Endodermal cell (in vitro differentiated cells): ENCODE data around the gene SLC2A6. TPM values are rescaled to one million over a fixed set of nuclear protein-coding genes. Genes with fewer than 3 reads are reported as not detected.

Source experiments
- DNase-seq: peaks from one replicate; pipeline ENCODE4 v3.0.0-alpha.2; 2017
- H3K27ac ChIP-seq: 2 replicates; pipeline ENCODE4 v1.5.1; 2013; ENCODE audit warnings: mild to moderate bottlenecking, low read depth, low read length, moderate library complexity
- H3K27me3 ChIP-seq: 2 replicates; pipeline ENCODE4 v1.6.1; 2013; ENCODE audit warnings: mild to moderate bottlenecking, low read length, moderate library complexity; ENCODE audit not compliant: insufficient read depth, control insufficient read depth, poor library complexity, severe bottlenecking
- H3K36me3 ChIP-seq: 2 replicates; pipeline ENCODE4 v1.7.0; 2013; ENCODE audit warnings: mild to moderate bottlenecking, low read length, moderate library complexity; ENCODE audit not compliant: control insufficient read depth, insufficient read depth
- H3K4me1 ChIP-seq: one replicate; pipeline ENCODE4 v1.7.0; 2013; ENCODE audit warnings: low read length; ENCODE audit not compliant: control insufficient read depth, insufficient read depth
- H3K4me3 ChIP-seq: 2 replicates; pipeline ENCODE4 v1.5.1; 2013; ENCODE audit warnings: mild to moderate bottlenecking, low read length, moderate library complexity
- H3K9ac ChIP-seq: 2 replicates; pipeline ENCODE4 v1.6.1; 2013; ENCODE audit warnings: mild to moderate bottlenecking, low read length, moderate library complexity; ENCODE audit not compliant: poor library complexity, severe bottlenecking; ENCODE audit errors: extremely low read depth
- H3K9me3 ChIP-seq: 2 replicates; pipeline ENCODE4 v1.6.1; 2013; ENCODE audit warnings: mild to moderate bottlenecking, low read length, moderate library complexity; ENCODE audit not compliant: control insufficient read depth
- H3K27ac Mint-ChIP-seq: 2 replicates; pipeline ENCODE4 v1.8.0; 2020; ENCODE audit warnings: mixed read lengths
- H3K27me3 Mint-ChIP-seq: 2 replicates; pipeline ENCODE4 v1.8.0; 2021; ENCODE audit warnings: mild to moderate bottlenecking, mixed read lengths; ENCODE audit not compliant: insufficient read depth
- H3K36me3 Mint-ChIP-seq: 2 replicates; pipeline ENCODE4 v1.8.0; 2020; ENCODE audit warnings: low read depth, mixed read lengths
- H3K4me1 Mint-ChIP-seq: 2 replicates; pipeline ENCODE4 v1.8.0; 2020; ENCODE audit warnings: mixed read lengths
- H3K4me3 Mint-ChIP-seq: 2 replicates; pipeline ENCODE4 v1.8.0; 2020; ENCODE audit warnings: mild to moderate bottlenecking, moderate library complexity, mixed read lengths
- H3K9me3 Mint-ChIP-seq: 2 replicates; pipeline ENCODE4 v1.8.0; 2020; ENCODE audit warnings: mild to moderate bottlenecking, mixed read lengths
- WGBS, 2 experiments: methylation state at CpG; one replicate each; pipeline versions ENCODE4 v1.1.5 to v1.1.7; 2013; ENCODE audit warnings: missing lambda C conversion rate in 2 of 2, mixed read lengths in 1 of 2; ENCODE audit not compliant: insufficient coverage in 1 of 2, insufficient read length in 1 of 2; 5-methylcytosine and 5-hydroxymethylcytosine counted together
- total RNA-seq, 2 donors: library from RNA; stranded (reverse); fragmentation: NEBNext Ultra II Directional in 1 of 2; extraction: Animal tissue kit (Norgen Biotek cat#: 25700) in 1 of 2; gene quantifications; 2 replicates in 1 of 2; 3 replicates in 1 of 2; pipeline ENCODE4 v1.2.1, GENCODE V29; 2021
- TF ChIP-seq, protein P1 (sequence below): fragments of 200-600 bp; sonication (generic); conservative IDR thresholded peaks from 2 replicates; pipeline ENCODE4 v1.5.0; 2021; ENCODE audit warnings: antibody characterized with exemption, mild to moderate bottlenecking

Gene SLC2A6
- total RNA-seq, 2 donors from 2014 or later = 11.6 to 17.7 TPM

GRCh38 chr9:133430244-133430643 is 48.7 kb downstream of the SLC2A6 start:
- Histone ChIP-seq H3K4me1 (no peaks in the 10 kb centered on the region), H3K36me3 (no peaks in the 10 kb centered on the region), H3K9ac (no peak overlapping the region), H3K4me3 (no peak overlapping the region), H3K9me3 (peaks cover 10% of the 10 kb centered on the region), H3K27ac (no peak overlapping the region), H3K27me3 (no peaks in the 10 kb centered on the region)
- Mint-ChIP-seq H3K27me3 (peaks cover 6% of the 10 kb centered on the region), H3K4me1 (no peaks in the 10 kb centered on the region), H3K4me3 (peak overlapping the region; percentile 55), H3K27ac (no peak overlapping the region), H3K36me3 (peaks cover 3% of the 10 kb centered on the region), H3K9me3 (peaks cover 5% of the 10 kb centered on the region)
- DNase-seq = no peak
- TF ChIP-seq, protein P1, sequence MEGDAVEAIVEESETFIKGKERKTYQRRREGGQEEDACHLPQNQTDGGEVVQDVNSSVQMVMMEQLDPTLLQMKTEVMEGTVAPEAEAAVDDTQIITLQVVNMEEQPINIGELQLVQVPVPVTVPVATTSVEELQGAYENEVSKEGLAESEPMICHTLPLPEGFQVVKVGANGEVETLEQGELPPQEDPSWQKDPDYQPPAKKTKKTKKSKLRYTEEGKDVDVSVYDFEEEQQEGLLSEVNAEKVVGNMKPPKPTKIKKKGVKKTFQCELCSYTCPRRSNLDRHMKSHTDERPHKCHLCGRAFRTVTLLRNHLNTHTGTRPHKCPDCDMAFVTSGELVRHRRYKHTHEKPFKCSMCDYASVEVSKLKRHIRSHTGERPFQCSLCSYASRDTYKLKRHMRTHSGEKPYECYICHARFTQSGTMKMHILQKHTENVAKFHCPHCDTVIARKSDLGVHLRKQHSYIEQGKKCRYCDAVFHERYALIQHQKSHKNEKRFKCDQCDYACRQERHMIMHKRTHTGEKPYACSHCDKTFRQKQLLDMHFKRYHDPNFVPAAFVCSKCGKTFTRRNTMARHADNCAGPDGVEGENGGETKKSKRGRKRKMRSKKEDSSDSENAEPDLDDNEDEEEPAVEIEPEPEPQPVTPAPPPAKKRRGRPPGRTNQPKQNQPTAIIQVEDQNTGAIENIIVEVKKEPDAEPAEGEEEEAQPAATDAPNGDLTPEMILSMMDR = no peak
- 100% methylated on average over 1 of the region's 1 CpG; no CpG with 5 or more reads in 1 of the 2 experiments for WGBS, 2 experiments

GRCh38 chr9:133429641-133430161 is 49.2 kb downstream of the SLC2A6 start:
- Mint-ChIP-seq H3K27ac (no peak overlapping the region), H3K27me3 (peaks cover 6% of the 10 kb centered on the region), H3K4me3 (peak overlapping the region; percentile 55), H3K4me1 (no peaks in the 10 kb centered on the region), H3K9me3 (peaks cover 5% of the 10 kb centered on the region), H3K36me3 (peaks cover 3% of the 10 kb centered on the region)
- Histone ChIP-seq H3K36me3 (no peaks in the 10 kb centered on the region), H3K27ac (no peak overlapping the region), H3K27me3 (no peaks in the 10 kb centered on the region), H3K4me3 (no peak overlapping the region), H3K9me3 (peaks cover 10% of the 10 kb centered on the region), H3K9ac (no peak overlapping the region), H3K4me1 (no peaks in the 10 kb centered on the region)
- TF ChIP-seq, protein P1 = peak; percentile 78
- DNase-seq = peak; percentile 95
- WGBS, 2 experiments = 19 to 21% methylated on average over 41 to 49 of the region's 49 CpGs

DNA sequence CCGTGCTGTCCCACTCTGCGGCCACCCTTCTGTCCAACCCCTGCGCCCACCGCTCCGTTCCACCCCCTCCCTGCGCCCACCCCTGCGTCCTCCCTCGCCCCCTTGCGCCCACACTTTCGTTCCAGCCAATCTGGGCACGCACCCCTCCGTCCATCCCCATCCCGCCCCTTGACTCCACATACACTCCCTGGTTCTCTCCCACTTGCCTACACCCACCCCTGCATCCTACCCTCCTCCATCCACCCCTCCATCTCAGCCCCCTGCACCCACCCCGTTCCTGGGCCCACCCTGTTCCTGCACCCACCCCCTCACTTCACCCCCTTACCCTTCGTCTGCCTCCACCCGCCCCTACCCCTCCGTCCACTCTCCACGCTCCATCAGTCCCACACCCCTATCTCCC is 49.7 kb downstream of the SLC2A6 start:
- WGBS, 2 experiments = 5% methylated on average over 18 of the region's 18 CpGs; no CpG with 5 or more reads in 1 of the 2 experiments
- H3K27me3 ChIP-seq = no peaks in the 10 kb centered on the region
- Mint-ChIP-seq H3K4me3 (peak overlapping the region; percentile 55), H3K27me3 (peaks cover 6% of the 10 kb centered on the region), H3K9me3 (peaks cover 5% of the 10 kb centered on the region), H3K4me1 (no peaks in the 10 kb centered on the region), H3K36me3 (peaks cover 3% of the 10 kb centered on the region), H3K27ac (no peak overlapping the region)
- peaks cover 10% of the 10 kb centered on the region for H3K9me3 ChIP-seq
- no peak overlapping the region for H3K27ac ChIP-seq
- TF ChIP-seq, protein P1 = no peak
- peak; percentile 83 for DNase-seq
- H3K4me1 ChIP-seq = no peaks in the 10 kb centered on the region
- no peak overlapping the region for H3K9ac ChIP-seq
- H3K4me3 ChIP-seq = no peak overlapping the region
- no peaks in the 10 kb centered on the region for H3K36me3 ChIP-seq
